ENCODE data around the gene UNC5B. TPM values are rescaled to one million over a fixed set of nuclear protein-coding genes. Genes with fewer than 3 reads are reported as not detected.
A peak's percentile ranks its signal among the peaks of the same experiment; 100 is the strongest.

UNC5B gene
- total RNA-seq, 1 donor from 2014 or later, result 231 TPM

GRCh38 chr10:71314028-71314693 lies 101.8 kb downstream of the UNC5B start:
- no peaks in the 10 kb centered on the region for H3K9me3 Mint-ChIP-seq (ENCODE audit: unreplicated experiment)
- H3K4me3 Mint-ChIP-seq (ENCODE audit: unreplicated experiment), result no peak overlapping the region
- TF ChIP-seq, protein P1, sequence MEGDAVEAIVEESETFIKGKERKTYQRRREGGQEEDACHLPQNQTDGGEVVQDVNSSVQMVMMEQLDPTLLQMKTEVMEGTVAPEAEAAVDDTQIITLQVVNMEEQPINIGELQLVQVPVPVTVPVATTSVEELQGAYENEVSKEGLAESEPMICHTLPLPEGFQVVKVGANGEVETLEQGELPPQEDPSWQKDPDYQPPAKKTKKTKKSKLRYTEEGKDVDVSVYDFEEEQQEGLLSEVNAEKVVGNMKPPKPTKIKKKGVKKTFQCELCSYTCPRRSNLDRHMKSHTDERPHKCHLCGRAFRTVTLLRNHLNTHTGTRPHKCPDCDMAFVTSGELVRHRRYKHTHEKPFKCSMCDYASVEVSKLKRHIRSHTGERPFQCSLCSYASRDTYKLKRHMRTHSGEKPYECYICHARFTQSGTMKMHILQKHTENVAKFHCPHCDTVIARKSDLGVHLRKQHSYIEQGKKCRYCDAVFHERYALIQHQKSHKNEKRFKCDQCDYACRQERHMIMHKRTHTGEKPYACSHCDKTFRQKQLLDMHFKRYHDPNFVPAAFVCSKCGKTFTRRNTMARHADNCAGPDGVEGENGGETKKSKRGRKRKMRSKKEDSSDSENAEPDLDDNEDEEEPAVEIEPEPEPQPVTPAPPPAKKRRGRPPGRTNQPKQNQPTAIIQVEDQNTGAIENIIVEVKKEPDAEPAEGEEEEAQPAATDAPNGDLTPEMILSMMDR (IDR thresholded peaks at IDR 0.05; ENCODE audit: unreplicated experiment), result peak; percentile 67
- H3K27ac Mint-ChIP-seq (ENCODE audit: unreplicated experiment), result no peak overlapping the region
- DNase-seq (ENCODE audit: low spot score), result peak; percentile 46
- H3K36me3 Mint-ChIP-seq (ENCODE audit: low read depth, unreplicated experiment), result no peaks in the 10 kb centered on the region
- H3K4me1 Mint-ChIP-seq (ENCODE audit: unreplicated experiment), result peaks cover 17% of the 10 kb centered on the region
- H3K27me3 Mint-ChIP-seq (ENCODE audit: unreplicated experiment), result peaks cover 14% of the 10 kb centered on the region

- Mint-ChIP-seq H3K27ac (ENCODE audit: unreplicated experiment) (no peak overlapping the region), H3K9me3 (ENCODE audit: unreplicated experiment) (no peaks in the 10 kb centered on the region), H3K4me1 (ENCODE audit: unreplicated experiment) (peaks cover 17% of the 10 kb centered on the region), H3K36me3 (ENCODE audit: low read depth, unreplicated experiment) (no peaks in the 10 kb centered on the region), H3K4me3 (ENCODE audit: unreplicated experiment) (no peak overlapping the region), H3K27me3 (ENCODE audit: unreplicated experiment) (peaks cover 11% of the 10 kb centered on the region)
- no peak for DNase-seq (ENCODE audit: low spot score)
- TF ChIP-seq, protein P1 (IDR thresholded peaks at IDR 0.05; ENCODE audit: unreplicated experiment), result no peak
Observed at GRCh38 chr10:71314694-71315225, 102.4 kb downstream of the UNC5B start.

DNA sequence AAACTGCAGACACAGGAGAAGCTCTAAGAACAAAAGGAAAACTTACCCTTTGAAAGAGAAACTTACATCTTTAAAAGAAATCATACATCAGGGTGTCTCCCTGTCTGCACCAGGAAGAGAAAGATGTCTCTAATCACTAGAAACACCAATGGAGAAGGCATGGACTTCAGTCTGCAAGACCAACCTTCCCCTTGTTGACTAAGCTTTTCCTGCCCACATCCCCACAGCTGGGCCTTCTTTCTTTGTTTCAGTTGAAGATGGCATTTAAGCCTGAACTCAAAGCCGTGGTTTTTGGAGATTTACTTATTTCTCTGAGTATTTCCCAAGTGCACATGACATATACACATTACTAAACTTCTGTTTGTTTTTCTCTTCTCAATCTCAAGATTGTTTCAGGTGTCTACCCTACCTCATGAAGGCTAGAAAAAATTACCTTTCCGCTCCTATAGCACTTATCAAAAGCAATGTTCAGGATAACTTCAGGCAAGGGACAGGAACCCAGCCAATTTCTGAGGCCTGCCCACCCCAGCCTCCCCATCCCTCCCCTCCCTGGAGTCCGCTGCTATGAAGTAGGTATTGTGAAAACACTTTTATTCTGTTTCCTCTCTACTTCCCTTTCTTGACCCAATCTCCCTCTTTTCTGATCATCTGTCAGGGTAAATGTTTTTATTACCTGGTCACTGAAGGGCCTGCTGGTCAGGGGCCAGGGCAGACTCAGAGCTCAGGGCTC lies 103.9 kb downstream of the UNC5B start:
- TF ChIP-seq, protein P1 (IDR thresholded peaks at IDR 0.05; ENCODE audit: unreplicated experiment), result no peak
- Mint-ChIP-seq H3K4me1 (ENCODE audit: unreplicated experiment) (peaks cover 17% of the 10 kb centered on the region), H3K27ac (ENCODE audit: unreplicated experiment) (no peak overlapping the region), H3K4me3 (ENCODE audit: unreplicated experiment) (no peak overlapping the region), H3K36me3 (ENCODE audit: low read depth, unreplicated experiment) (no peaks in the 10 kb centered on the region), H3K27me3 (ENCODE audit: unreplicated experiment) (peaks cover 8% of the 10 kb centered on the region), H3K9me3 (ENCODE audit: unreplicated experiment) (no peaks in the 10 kb centered on the region)
- DNase-seq (ENCODE audit: low spot score), result no peak

DNA sequence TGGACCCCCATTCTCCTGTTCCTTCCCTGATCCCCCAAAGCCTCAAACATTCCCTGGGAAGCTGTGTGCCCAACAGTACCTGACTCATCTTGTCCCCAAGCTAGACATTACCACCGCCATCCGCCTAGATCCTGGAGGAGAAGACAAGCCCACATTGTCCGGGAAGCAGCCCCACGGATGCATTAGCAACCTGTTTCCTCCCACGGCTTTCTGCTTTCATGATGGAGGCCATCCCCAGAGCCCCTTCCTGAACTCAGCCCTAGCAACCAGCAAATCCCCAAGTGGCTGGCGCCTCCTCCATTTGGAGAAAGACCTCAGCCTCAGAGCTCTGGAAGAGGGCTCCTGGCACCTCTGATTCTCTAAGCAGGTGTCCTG lies 104.4 kb downstream of the UNC5B start:
- no peak for DNase-seq (ENCODE audit: low spot score)
- Mint-ChIP-seq H3K4me1 (ENCODE audit: unreplicated experiment) (peaks cover 17% of the 10 kb centered on the region), H3K9me3 (ENCODE audit: unreplicated experiment) (no peaks in the 10 kb centered on the region), H3K27me3 (ENCODE audit: unreplicated experiment) (peaks cover 8% of the 10 kb centered on the region), H3K27ac (ENCODE audit: unreplicated experiment) (no peak overlapping the region), H3K4me3 (ENCODE audit: unreplicated experiment) (no peak overlapping the region), H3K36me3 (ENCODE audit: low read depth, unreplicated experiment) (no peaks in the 10 kb centered on the region)
- TF ChIP-seq, protein P1 (IDR thresholded peaks at IDR 0.05; ENCODE audit: unreplicated experiment), result no peak

DNA sequence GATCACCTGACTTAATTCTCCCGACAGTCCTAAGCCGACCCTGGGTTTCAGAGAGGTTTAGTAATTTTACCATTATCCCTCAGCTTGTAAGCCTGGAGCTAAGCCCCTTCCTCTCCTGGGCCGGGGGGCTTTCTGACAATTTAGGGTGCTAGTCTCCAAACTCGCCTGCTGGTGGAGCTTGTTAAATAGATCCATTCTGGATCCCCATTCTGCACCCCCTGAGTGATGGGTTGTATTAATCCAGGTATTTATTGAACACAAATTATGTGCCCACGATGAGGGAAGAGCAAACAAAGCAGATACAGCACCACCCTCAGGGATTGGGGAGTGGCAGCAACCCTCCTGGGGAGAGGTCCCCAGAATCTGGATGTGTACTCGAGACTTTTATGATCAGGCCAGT lies 105.4 kb downstream of the UNC5B start:
- H3K27me3 Mint-ChIP-seq (ENCODE audit: unreplicated experiment), result peaks cover 8% of the 10 kb centered on the region
- no peak overlapping the region for H3K27ac Mint-ChIP-seq (ENCODE audit: unreplicated experiment)
- peaks cover 17% of the 10 kb centered on the region for H3K4me1 Mint-ChIP-seq (ENCODE audit: unreplicated experiment)
- H3K4me3 Mint-ChIP-seq (ENCODE audit: unreplicated experiment), result no peak overlapping the region
- no peak for DNase-seq (ENCODE audit: low spot score)
- no peaks in the 10 kb centered on the region for H3K9me3 Mint-ChIP-seq (ENCODE audit: unreplicated experiment)
- TF ChIP-seq, protein P1 (IDR thresholded peaks at IDR 0.05; ENCODE audit: unreplicated experiment), result no peak
- H3K36me3 Mint-ChIP-seq (ENCODE audit: low read depth, unreplicated experiment), result no peaks in the 10 kb centered on the region
